ENCODE data around the gene CDC42BPB. TPM values are rescaled to one million over a fixed set of nuclear protein-coding genes. Genes with fewer than 3 reads are reported as not detected.

The CDC42BPB gene
- total and polyA plus RNA-seq, 2 of the 13 experiments (the other 11 are each of a cell fraction or from before 2014, with no cell fraction given), result 19.7 to 32.3 TPM

GRCh38 chr14:103000291-103000921 is 56.9 kb downstream of the CDC42BPB start (continued):
- TF ChIP-seq HBP1 (CRISPR knock-in tag; IDR thresholded peaks at IDR 0.05; ENCODE audit: low read depth) (no peak), SALL1 (CRISPR knock-in tag; IDR thresholded peaks at IDR 0.05) (no peak)

DNA sequence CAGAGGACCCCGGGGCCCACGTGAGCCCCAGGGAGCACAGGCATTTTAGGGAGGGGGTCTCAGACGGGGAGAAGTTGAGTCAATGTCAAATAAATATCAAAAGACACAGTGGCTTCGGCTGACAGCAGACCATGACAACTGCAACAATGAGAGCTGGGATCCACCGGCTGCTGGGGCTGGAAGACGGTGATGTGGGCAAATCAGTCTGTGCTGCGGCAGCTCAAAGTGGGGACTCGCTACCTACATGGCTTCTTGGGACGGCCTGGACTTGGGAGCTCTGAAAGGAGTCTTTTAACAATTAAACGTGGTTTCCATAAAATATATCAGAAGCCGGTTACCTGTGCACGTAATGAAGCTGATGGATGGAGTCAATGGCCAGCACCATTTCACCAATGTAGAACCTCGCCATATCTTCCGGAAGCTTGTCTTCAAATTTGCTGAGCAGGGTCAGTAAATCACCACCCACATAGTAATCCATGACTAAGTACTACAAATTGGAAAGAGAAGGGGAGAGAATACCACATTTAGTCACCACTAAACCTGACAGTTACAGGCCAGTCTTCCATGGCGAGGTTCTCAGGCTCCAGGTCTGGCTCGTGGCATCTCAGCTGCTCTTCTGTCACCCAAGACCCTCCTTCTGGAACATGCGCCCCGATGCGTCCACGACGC is 58.0 kb downstream of the CDC42BPB start:
- TF ChIP-seq ZNF782 (CRISPR knock-in tag; IDR thresholded peaks at IDR 0.05; ENCODE audit: borderline replicate concordance), result no peak
- TF ChIP-seq FOXP1 (IDR thresholded peaks at IDR 0.05), result no peak
- TF ChIP-seq FOXP1 (CRISPR knock-in tag; IDR thresholded peaks at IDR 0.05), result no peak
- TF ChIP-seq, protein P1, sequence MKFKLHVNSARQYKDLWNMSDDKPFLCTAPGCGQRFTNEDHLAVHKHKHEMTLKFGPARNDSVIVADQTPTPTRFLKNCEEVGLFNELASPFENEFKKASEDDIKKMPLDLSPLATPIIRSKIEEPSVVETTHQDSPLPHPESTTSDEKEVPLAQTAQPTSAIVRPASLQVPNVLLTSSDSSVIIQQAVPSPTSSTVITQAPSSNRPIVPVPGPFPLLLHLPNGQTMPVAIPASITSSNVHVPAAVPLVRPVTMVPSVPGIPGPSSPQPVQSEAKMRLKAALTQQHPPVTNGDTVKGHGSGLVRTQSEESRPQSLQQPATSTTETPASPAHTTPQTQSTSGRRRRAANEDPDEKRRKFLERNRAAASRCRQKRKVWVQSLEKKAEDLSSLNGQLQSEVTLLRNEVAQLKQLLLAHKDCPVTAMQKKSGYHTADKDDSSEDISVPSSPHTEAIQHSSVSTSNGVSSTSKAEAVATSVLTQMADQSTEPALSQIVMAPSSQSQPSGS (CRISPR knock-in tag; IDR thresholded peaks at IDR 0.05), result no peak
- no peak for TF ChIP-seq SIX4 (CRISPR knock-in tag; IDR thresholded peaks at IDR 0.05)
- CTCF ChIA-PET (ENCODE audit: low intra/inter-chr PET ratio, low total read pairs), result no interaction called here
- Histone ChIP-seq H3K9me3 (ENCODE audit: low read length) (no peaks in the 10 kb centered on the region), H3K4me1 (ENCODE audit: insufficient read depth, low read length) (no peaks in the 10 kb centered on the region), H3K9ac (ENCODE audit: insufficient read depth, low read depth, low read length) (no peak overlapping the region), H3K79me2 (ENCODE audit: insufficient read depth, low read length) (no peaks in the 10 kb centered on the region), H3K27me3 (ENCODE audit: control insufficient read depth in 1 of 2, insufficient read depth in 2 of 2, low read length in 2 of 2) (no peaks in the 10 kb centered on the region), H2AFZ (ENCODE audit: low read length) (no peak overlapping the region), H3K27ac (ENCODE audit: extremely low read length, insufficient read depth, low read length) (no peak overlapping the region), H3K36me3 (replicated peaks in 1 of 2; ENCODE audit: control insufficient read depth in 1 of 2, insufficient read depth in 2 of 2, low read length in 2 of 2) (peaks cover 25 to 48% of the 10 kb centered on the region in 2 experiments; a peak in 4 of 5 replicates), H4K20me1 (ENCODE audit: insufficient read depth, low read length) (no peaks in the 10 kb centered on the region), H3K4me2 (ENCODE audit: low read depth, low read length) (no peak overlapping the region), H3K4me3 (replicated peaks in 1 of 3; ENCODE audit: insufficient read depth in 1 of 3, low read depth in 2 of 3, low read length in 3 of 3) (no peak overlapping the region)
- POLR2A ChIA-PET, result no interaction called here
- in situ Hi-C loops (cut with HindIII; ENCODE audit: extremely low pct_ligation_motif_present, low pct_unique_long_range_greater_than_20kb), result no loop called here
- no peak for DNase-seq (ENCODE audit: low spot score)
- FAIRE-seq, result no peak
- WGBS (ENCODE audit: low lambda C conversion rate), result 96% methylated on average over 21 of the region's 21 CpGs
- intact Hi-C loops (cut with micrococcal nuclease; ENCODE audit: unreplicated experiment), result no loop called here
- BruUV-seq (replicated peaks), result no TSS peak
- no peak for ATAC-seq
